SK-N-SH (cell line): ENCODE results near the gene SLC25A17. TPM values are rescaled to one million over a fixed set of nuclear protein-coding genes. Genes with fewer than 3 reads are reported as not detected.

ENCODE experiments used
- CTCF ChIA-PET: fragments of 300-600, 350-600 bp; formaldehyde crosslinking; extraction: SDS; loops from one replicate; lab custom pipeline; 2021; lab: Yijun Ruan, JAX
- POLR2A ChIA-PET: fragments of 350-600 bp; sonication (Branson Sonifier 250); formaldehyde crosslinking; extraction: SDS; loops from one replicate; lab custom pipeline; 2020; ENCODE audit warnings: antibody characterized with exemption, inconsistent platforms; lab: Yijun Ruan, JAX
- DNase-seq: peaks from one replicate; pipeline ENCODE4 v3.0.0; 2012
- H2AFZ ChIP-seq: fragments of 200-600 bp; sonication (generic); 2 replicates; pipeline ENCODE4 v1.8.1; 2016; ENCODE audit warnings: antibody characterized with exemption, mild to moderate bottlenecking, low read depth
- H3F3A ChIP-seq: fragments of 200-600 bp; sonication (generic); replicated peaks from 2 replicates; pipeline ENCODE3; 2016; ENCODE audit warnings: antibody characterized with exemption, mild to moderate bottlenecking; ENCODE audit not compliant: insufficient read depth
- H3K27ac ChIP-seq, 2 experiments: fragments of 200-500 bp in 1 of 2; fragments of 200-600 bp in 1 of 2; sonication (Bioruptor generic) in 1 of 2; sonication (generic), shearing (Covaris generic) in 1 of 2; 2 replicates each; pipeline versions ENCODE4 v1.5.1 to v1.6.1; 2014 to 2016; ENCODE audit warnings: low read depth in 2 of 2, inconsistent platforms in 1 of 2, low read length in 1 of 2, mild to moderate bottlenecking in 1 of 2, mixed read lengths in 1 of 2
- H3K27me3 ChIP-seq: fragments of 200-600 bp; sonication (generic), shearing (Covaris generic); 2 replicates; pipeline ENCODE4 v1.6.1; 2016; ENCODE audit warnings: mixed run types; ENCODE audit not compliant: insufficient read depth
- H3K36me3 ChIP-seq, 2 experiments: fragments of 200-500 bp in 1 of 2; fragments of 200-600 bp in 1 of 2; sonication (Bioruptor generic) in 1 of 2; sonication (generic) in 1 of 2; replicated peaks in 1 of 2; 2 replicates each; pipeline versions ENCODE3 to v1.5.1; 2014 to 2016; ENCODE audit warnings: low read length in 1 of 2, mild to moderate bottlenecking in 1 of 2; ENCODE audit not compliant: insufficient read depth in 2 of 2, control insufficient read depth in 1 of 2
- H3K4me1 ChIP-seq, 2 experiments: fragments of 200-500 bp in 1 of 2; fragments of 200-600 bp in 1 of 2; sonication (Bioruptor generic) in 1 of 2; sonication (generic), shearing (Covaris generic) in 1 of 2; 2 replicates each; pipeline versions ENCODE4 v1.5.1 to v1.6.1; 2014 to 2016; ENCODE audit warnings: low read depth in 1 of 2, low read length in 1 of 2, mixed run types in 1 of 2; ENCODE audit not compliant: insufficient read depth in 2 of 2, control insufficient read depth in 1 of 2
- H3K4me2 ChIP-seq: fragments of 200-600 bp; sonication (generic), shearing (Covaris generic); 2 replicates; pipeline ENCODE4 v1.6.1; 2017; ENCODE audit warnings: mixed run types
- H3K4me3 ChIP-seq, 2 experiments: fragments of 200-500 bp in 1 of 2; fragments of 200-600 bp in 1 of 2; sonication (Bioruptor generic) in 1 of 2; sonication (generic), shearing (Covaris generic) in 1 of 2; 2 replicates each; pipeline versions ENCODE4 v1.5.1 to v1.8.1; 2014 to 2016; ENCODE audit warnings: low read depth in 2 of 2, inconsistent platforms in 1 of 2, low read length in 1 of 2, mild to moderate bottlenecking in 1 of 2, mixed read lengths in 1 of 2, moderate library complexity in 1 of 2
- H3K79me2 ChIP-seq: fragments of 200-600 bp; sonication (generic); 2 replicates; pipeline ENCODE4 v1.8.1; 2017; ENCODE audit warnings: mild to moderate bottlenecking; ENCODE audit not compliant: insufficient read depth
- H3K9ac ChIP-seq: fragments of 200-600 bp; sonication (generic); 2 replicates; pipeline ENCODE4 v1.6.1; 2017; ENCODE audit warnings: mixed run types
- H3K9me2 ChIP-seq: fragments of 200-600 bp; sonication (generic); 2 replicates; pipeline ENCODE4 v1.6.1; 2017; ENCODE audit warnings: mixed run types
- H3K9me3 ChIP-seq: fragments of 200-600 bp; sonication (generic); 2 replicates; pipeline ENCODE4 v1.6.1; 2017; ENCODE audit warnings: mixed run types, mild to moderate bottlenecking, moderate library complexity
- H4K20me1 ChIP-seq: fragments of 200-600 bp; sonication (generic); 2 replicates; pipeline ENCODE4 v1.6.1; 2017; ENCODE audit warnings: mild to moderate bottlenecking, mixed run types; ENCODE audit not compliant: insufficient read depth
- CHD2 ChIP-seq: fragments of 150-350 bp; IDR thresholded peaks from 2 replicates; pipeline ENCODE4 v1.6.1; 2018; ENCODE audit warnings: low read length; ENCODE audit not compliant: partially characterized antibody
- EZH2phosphoT487 ChIP-seq: fragments of 200-600 bp; sonication (generic); IDR thresholded peaks from 2 replicates; pipeline ENCODE4 v1.6.1; 2017; ENCODE audit warnings: low read depth, mixed run types, mild to moderate bottlenecking, antibody characterized with exemption, moderate library complexity, borderline replicate concordance
- FOXJ3 ChIP-seq: sonication (generic); formaldehyde crosslinking; IDR thresholded peaks from 2 replicates; pipeline ENCODE4 v1.5.1; 2020; ENCODE audit warnings: mild to moderate bottlenecking, missing genetic modification reagents
- GABPA ChIP-seq: IDR thresholded peaks from 2 replicates; pipeline ENCODE4 v1.4.0; 2012; ENCODE audit warnings: low read depth, mild to moderate bottlenecking
- IRF3 ChIP-seq: fragments of 150-350 bp; IDR thresholded peaks from 2 replicates; pipeline ENCODE4 v1.6.1; 2016; ENCODE audit warnings: mild to moderate bottlenecking, low read depth, low read length
- JUND ChIP-seq: IDR thresholded peaks from 2 replicates; pipeline ENCODE4 v1.4.0; 2012
- NFIC ChIP-seq: IDR thresholded peaks from 2 replicates; pipeline ENCODE4 v1.4.0; 2012; ENCODE audit warnings: borderline replicate concordance
- PBX3 ChIP-seq: IDR thresholded peaks from 2 replicates; pipeline ENCODE4; 2012
- POLR2AphosphoS5 ChIP-seq: IDR thresholded peaks from 2 replicates; pipeline ENCODE4 v1.6.1; 2012; ENCODE audit warnings: low read depth, low read length
- RAD21 ChIP-seq: IDR thresholded peaks from 2 replicates; pipeline ENCODE4 v1.6.1; 2012; ENCODE audit warnings: mild to moderate bottlenecking, low read length
- REST ChIP-seq: IDR thresholded peaks from 2 replicates; pipeline ENCODE4 v1.6.1; 2012; ENCODE audit warnings: mild to moderate bottlenecking, low read depth, low read length, moderate library complexity
- SMC3 ChIP-seq: IDR thresholded peaks from 2 replicates; pipeline ENCODE4 v1.6.1; 2012; ENCODE audit warnings: low read depth, low read length, improper control_type of control experiment
- TAF1 ChIP-seq: IDR thresholded peaks from 2 replicates; pipeline ENCODE4 v1.6.1; 2012; ENCODE audit warnings: low read depth, mild to moderate bottlenecking, low read length, moderate library complexity, borderline replicate concordance
- TCF12 ChIP-seq: IDR thresholded peaks from 2 replicates; pipeline ENCODE4 v1.4.0; 2012
- USF1 ChIP-seq: IDR thresholded peaks from 2 replicates; pipeline ENCODE4 v1.4.0; 2012; ENCODE audit warnings: low read depth, borderline replicate concordance
- WGBS: methylation state at CpG from one replicate; pipeline ENCODE4 v1.1.6; 2017; ENCODE audit warnings: low lambda C conversion rate; 5-methylcytosine and 5-hydroxymethylcytosine counted together
- polyA plus RNA-seq, 3 experiments: library from polyadenylated mRNA; depleted of rRNA; stranded (reverse); fragments of >200 nt; gene quantifications; 2 replicates each; pipeline ENCODE4 v1.2.3, GENCODE V29; 2012
- TF ChIP-seq, protein P1 (sequence below): IDR thresholded peaks from 2 replicates; pipeline ENCODE4 v1.4.0; 2012; ENCODE audit warnings: low read depth
- TF ChIP-seq, protein P2 (sequence below): fragments of 200-600 bp; sonication (generic); IDR thresholded peaks from 2 replicates; pipeline ENCODE4 v1.6.1; 2017; ENCODE audit warnings: antibody characterized with exemption, mild to moderate bottlenecking, moderate library complexity
- TF ChIP-seq, protein P3 (sequence below): IDR thresholded peaks from 2 replicates; pipeline ENCODE4 v1.4.0; 2012; ENCODE audit warnings: low read depth, borderline replicate concordance

SLC25A17 gene
- polyA plus RNA-seq, 1 of the 3 experiments (the other 2 are of a cell fraction) = 11.1 TPM

- Histone ChIP-seq H3K27ac (no peak overlapping the region), H3K4me3 (no peak overlapping the region), H3K27me3 (no peaks in the 10 kb centered on the region), H2AFZ (no peak overlapping the region), H4K20me1 (no peaks in the 10 kb centered on the region), H3K9me3 (no peaks in the 10 kb centered on the region), H3K4me1 (no peaks in the 10 kb centered on the region; a peak in 1 of 4 replicates), H3K36me3 (no peaks in the 10 kb centered on the region), H3F3A (no peaks in the 10 kb centered on the region), H3K9ac (no peak overlapping the region), H3K4me2 (no peak overlapping the region), H3K79me2 (no peaks in the 10 kb centered on the region), H3K9me2 (no peaks in the 10 kb centered on the region)
- POLR2A ChIA-PET = no interaction called here
- no peak for DNase-seq
- WGBS = 88% methylated on average over 3 of the region's 3 CpGs
- no peak for TF ChIP-seq TCF12
- TF ChIP-seq FOXJ3 (CRISPR knock-in tag) = no peak
- TF ChIP-seq USF1 = no peak
- TF ChIP-seq EZH2phosphoT487 = no peak
- TF ChIP-seq, protein P1, sequence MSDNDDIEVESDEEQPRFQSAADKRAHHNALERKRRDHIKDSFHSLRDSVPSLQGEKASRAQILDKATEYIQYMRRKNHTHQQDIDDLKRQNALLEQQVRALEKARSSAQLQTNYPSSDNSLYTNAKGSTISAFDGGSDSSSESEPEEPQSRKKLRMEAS = no peak
- TF ChIP-seq POLR2AphosphoS5 = no peak
- no peak for TF ChIP-seq RAD21
- no peak for TF ChIP-seq NFIC
- TF ChIP-seq CHD2 = no peak
- TF ChIP-seq, protein P2, sequence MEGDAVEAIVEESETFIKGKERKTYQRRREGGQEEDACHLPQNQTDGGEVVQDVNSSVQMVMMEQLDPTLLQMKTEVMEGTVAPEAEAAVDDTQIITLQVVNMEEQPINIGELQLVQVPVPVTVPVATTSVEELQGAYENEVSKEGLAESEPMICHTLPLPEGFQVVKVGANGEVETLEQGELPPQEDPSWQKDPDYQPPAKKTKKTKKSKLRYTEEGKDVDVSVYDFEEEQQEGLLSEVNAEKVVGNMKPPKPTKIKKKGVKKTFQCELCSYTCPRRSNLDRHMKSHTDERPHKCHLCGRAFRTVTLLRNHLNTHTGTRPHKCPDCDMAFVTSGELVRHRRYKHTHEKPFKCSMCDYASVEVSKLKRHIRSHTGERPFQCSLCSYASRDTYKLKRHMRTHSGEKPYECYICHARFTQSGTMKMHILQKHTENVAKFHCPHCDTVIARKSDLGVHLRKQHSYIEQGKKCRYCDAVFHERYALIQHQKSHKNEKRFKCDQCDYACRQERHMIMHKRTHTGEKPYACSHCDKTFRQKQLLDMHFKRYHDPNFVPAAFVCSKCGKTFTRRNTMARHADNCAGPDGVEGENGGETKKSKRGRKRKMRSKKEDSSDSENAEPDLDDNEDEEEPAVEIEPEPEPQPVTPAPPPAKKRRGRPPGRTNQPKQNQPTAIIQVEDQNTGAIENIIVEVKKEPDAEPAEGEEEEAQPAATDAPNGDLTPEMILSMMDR = no peak
- TF ChIP-seq GABPA = no peak
- no peak for TF ChIP-seq IRF3
- TF ChIP-seq TAF1 = no peak
- TF ChIP-seq JUND = no peak
- TF ChIP-seq REST = no peak
- TF ChIP-seq PBX3 = no peak
- no peak for TF ChIP-seq SMC3
- TF ChIP-seq, protein P3, sequence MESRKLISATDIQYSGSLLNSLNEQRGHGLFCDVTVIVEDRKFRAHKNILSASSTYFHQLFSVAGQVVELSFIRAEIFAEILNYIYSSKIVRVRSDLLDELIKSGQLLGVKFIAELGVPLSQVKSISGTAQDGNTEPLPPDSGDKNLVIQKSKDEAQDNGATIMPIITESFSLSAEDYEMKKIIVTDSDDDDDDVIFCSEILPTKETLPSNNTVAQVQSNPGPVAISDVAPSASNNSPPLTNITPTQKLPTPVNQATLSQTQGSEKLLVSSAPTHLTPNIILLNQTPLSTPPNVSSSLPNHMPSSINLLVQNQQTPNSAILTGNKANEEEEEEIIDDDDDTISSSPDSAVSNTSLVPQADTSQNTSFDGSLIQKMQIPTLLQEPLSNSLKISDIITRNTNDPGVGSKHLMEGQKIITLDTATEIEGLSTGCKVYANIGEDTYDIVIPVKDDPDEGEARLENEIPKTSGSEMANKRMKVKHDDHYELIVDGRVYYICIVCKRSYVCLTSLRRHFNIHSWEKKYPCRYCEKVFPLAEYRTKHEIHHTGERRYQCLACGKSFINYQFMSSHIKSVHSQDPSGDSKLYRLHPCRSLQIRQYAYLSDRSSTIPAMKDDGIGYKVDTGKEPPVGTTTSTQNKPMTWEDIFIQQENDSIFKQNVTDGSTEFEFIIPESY = no peak
- CTCF ChIA-PET = interaction anchor here (1.8 to 2.0 kb wide), 2 partner anchors 9 to 68 kb away, joined by 7 to 10 read pairs; no protein-coding TSS in a partner anchor
These were observed 67.9 kb downstream of the SLC25A17 start for GRCh38 chr22:40751250-40751649.
